SK-N-DZ (cell line): ENCODE data around the gene HPSE.
"Not testable (repeated sequence)": the region's sequence is repeated elsewhere in the genome, so short reads cannot be mapped to it uniquely, and the experiment has no call there.

Experiments
- DNase-seq: peaks from one replicate; pipeline ENCODE4 v3.0.0-alpha.2; 2015; ENCODE audit warnings: low spot score

The HPSE gene

DNA sequence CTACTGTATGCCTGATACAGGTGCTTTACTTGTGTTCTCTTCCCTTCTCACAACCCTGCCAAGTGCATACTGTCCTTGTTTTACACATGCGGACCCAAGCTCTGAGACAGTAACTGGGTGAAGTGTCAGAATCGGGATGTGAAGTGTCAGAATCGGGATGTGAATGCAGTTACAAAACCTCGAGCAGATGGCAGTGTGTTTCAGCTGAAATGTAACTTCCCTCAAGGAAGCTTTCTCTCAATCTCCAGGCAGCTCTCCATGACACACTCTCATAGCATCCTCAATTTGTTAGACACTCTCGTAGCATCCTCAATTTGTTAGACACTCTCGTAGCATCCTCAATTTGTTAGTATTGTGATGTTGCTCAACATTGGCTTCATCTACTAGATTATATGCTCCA, 1.1 kb upstream of the HPSE start:
- DNase-seq, result no peak

- no peak for DNase-seq
These were observed 2.7 kb downstream of the HPSE start for GRCh38 chr4:83331956-83332355.

- DNase-seq, result no peak
These were observed 5.0 kb downstream of the HPSE start for GRCh38 chr4:83329521-83330110.

GRCh38 chr4:83328521-83329187, 6.0 kb downstream of the HPSE start:
- DNase-seq, result no peak

GRCh38 chr4:83326546-83326945, 8.1 kb downstream of the HPSE start:
- DNase-seq, result no peak

DNA sequence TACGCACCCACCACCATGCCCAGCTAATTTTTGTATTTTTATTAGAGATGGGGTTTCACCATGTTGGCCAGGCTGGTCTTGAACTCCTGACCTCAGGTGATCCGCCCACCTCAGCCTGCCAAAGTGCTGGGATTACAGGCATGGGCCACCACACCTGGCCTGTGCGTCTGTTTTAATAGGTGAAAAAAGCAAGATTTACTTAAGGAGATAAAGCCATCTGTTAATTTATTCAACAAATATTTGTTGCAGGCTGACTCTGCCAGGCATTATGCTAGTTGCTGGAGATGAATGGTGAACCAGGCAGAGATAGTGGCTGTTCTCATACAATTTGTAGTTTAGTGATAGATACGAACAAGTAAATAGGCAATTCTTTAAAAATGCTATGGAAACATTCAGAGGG, 9.3 kb downstream of the HPSE start:
- not testable (repeated sequence) for DNase-seq

DNA sequence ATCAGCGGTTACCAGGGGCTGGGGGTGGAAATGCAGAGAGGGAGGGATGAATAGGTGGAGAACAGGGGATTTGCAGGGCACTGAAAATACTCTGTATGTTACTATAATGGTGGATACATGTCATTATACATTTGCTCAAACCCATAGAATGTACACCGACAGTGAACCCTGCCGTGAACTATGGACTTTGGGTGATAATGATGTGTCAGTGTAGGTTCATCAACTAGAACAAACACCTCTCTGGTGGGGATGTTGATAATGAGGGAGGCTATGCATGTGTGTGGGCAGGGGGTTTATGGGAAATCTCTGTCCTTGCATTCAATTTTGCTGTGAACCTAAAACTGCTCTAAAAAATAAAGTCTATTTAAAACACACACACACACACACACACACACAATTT, 11.5 kb downstream of the HPSE start:
- DNase-seq, result no peak

- no peak for DNase-seq
These were observed 14.1 kb downstream of the HPSE start for GRCh38 chr4:83320548-83320947.

DNA sequence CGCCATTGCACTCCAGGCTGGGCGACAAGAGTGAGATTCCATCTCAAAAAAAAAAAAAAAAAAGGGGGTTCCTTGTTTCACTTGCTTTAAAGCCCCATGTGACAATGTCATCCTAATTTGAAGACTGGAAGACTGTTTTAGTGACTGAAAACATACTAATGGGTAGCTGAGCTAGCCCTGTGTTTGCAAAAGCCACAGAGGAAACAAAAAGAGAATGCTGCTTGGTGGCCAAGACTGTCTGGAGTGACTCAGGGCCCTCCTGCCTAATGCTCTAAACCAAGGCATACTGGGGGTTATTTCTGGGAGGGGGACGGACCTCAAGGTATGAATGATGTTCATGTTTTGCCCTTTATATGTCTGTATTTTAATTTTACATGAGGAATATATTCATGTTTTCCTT, 16.0 kb downstream of the HPSE start:
- no peak for DNase-seq

- no peak for DNase-seq
These were observed 17.0 kb downstream of the HPSE start for GRCh38 chr4:83317671-83318070.

DNA sequence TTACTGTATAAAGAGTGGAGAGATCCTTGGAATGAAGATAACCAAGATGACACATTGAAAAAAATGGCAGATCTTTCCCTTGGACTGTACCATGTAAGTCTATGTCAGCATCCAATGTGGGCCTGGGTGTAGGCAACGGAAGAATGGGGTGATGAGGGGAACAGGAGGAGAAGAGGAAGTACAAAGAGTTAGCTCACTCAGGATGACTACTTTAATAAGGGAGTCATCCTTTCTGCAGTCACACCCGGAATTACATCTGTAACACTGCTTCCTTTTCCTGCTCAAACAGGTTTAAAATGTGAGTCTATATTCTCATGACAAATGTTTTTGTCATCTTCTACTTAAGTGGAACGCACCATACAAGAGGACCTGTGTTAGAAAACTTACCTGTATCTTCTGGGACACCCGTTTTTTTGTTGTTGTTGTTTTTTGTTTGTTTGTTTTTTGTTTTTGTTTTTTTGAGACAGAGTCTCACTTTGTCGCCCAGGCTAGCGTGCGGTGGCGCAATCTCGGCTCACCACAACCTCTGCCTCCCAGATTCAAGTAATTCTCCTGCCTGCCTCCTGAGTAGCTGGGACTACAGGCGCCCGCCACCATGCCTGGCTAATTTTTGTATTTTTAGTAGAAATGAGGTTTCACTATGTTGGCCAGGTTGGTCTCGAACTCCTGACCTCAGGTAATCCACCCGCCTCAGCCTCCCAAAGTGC, 18.0 kb downstream of the HPSE start:
- DNase-seq, result no peak

- DNase-seq, result no peak
These were observed 19.2 kb downstream of the HPSE start for GRCh38 chr4:83315341-83315870.

GRCh38 chr4:83308672-83309071, 26.0 kb downstream of the HPSE start:
- no peak for DNase-seq

GRCh38 chr4:83307920-83308319, 26.7 kb downstream of the HPSE start:
- DNase-seq, result no peak

- DNase-seq, result no peak
These were observed 29.5 kb downstream of the HPSE start for GRCh38 chr4:83305187-83305586.

DNA sequence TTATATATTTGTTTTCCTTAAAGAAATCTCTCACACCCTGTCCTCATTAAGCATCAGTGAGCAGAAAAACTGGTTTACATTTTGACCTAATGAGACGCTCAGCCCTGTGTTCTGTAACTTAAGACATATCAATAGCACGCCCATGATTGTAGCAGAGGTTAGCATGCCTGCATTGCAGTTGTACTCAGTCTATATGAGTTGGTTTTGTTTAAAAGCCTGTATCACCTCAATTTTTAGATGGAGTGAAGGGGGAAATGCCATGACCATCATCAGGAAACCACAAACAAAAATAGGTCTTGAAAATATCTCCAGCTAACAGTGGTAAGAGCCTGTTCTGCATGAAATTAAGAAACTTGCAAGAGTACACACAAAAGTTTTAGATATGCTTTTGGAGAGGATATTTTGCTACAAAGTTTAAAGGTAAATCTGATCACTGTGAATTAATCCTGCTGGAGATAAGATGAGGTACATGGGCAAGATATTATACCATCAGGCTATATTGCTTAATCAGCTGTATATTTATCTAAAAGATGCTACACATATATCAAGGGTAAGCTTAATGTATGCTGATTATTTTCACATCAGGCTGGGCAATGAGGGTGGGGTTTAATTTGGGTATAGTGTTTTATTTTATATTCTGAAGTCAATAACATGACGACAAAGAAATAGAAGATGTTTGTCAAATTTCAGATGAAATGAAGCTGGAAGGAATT, 36.9 kb downstream of the HPSE start:
- no peak for DNase-seq

- no peak for DNase-seq
These were observed 41.2 kb downstream of the HPSE start for GRCh38 chr4:83293305-83294046.

GRCh38 chr4:83290059-83290774, 44.4 kb downstream of the HPSE start:
- DNase-seq, result not testable (repeated sequence)

- DNase-seq, result not testable (repeated sequence)
These were observed 46.3 kb downstream of the HPSE start for GRCh38 chr4:83288381-83288780.

DNA sequence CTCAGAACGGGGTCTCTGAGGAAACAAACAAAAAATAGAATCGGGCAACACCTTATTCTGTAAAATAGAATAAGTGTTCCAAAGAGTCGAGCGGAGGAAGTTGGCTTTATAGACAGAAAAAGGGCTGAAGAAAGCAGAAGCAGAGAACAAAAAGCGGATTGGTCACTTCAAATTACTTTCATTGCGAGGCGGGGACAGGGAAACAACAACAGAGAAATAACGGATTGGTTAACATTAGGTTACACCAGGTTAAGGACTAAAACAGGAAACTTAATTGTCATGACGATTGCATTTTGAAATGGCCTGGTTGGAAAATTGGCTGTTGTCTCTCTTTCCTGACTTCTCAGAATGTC, 49.6 kb downstream of the HPSE start:
- DNase-seq, result no peak
